Fibroblast of skin of right quadriceps (primary cell): ENCODE results near the gene APRT.
"Not testable (repeated sequence)": the region's sequence is repeated elsewhere in the genome, so short reads cannot be mapped to it uniquely, and the experiment has no call there.

Source experiments
- DNase-seq: peaks from one replicate; pipeline ENCODE4 v3.0.0-alpha.2; 2013

APRT gene

DNA sequence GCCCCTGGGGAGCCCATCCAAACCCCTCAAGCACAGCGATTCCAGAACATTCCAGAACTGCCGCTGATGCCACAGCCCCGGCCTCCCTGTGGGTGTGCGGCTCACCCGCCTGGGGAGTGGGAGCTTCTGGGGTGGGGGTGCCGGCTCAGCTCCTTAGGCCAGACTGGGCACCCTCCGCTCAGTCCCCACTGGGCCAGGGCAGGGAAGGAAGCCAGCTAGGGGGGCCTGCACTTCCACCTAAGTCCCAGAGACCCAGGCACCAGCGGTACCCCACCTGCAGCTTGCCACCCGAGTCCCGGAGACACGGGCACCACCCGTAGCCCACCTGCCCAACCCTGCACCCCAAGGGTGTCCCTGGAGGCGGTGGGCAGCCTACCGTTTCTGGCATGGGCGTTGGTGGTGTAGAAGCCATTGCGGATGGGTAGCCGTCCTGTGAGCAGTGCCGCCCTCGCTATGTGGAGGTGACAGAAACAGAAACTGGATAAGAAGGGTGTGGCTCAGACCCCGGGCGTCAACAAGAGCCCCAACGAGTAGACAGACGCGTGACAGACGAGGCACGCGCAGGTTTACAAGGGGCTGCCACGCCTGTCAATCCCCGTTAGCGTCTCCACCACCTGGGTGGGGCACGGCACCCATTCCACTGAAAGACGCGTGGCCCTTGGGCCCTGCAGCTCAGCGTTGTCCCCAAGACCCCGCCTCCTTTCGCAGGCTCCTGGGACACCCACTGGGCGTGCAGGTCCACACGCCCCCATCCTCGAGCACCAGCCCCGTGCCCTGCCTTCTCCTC is 30.0 kb upstream of the APRT start:
- DNase-seq, result no peak

DNA sequence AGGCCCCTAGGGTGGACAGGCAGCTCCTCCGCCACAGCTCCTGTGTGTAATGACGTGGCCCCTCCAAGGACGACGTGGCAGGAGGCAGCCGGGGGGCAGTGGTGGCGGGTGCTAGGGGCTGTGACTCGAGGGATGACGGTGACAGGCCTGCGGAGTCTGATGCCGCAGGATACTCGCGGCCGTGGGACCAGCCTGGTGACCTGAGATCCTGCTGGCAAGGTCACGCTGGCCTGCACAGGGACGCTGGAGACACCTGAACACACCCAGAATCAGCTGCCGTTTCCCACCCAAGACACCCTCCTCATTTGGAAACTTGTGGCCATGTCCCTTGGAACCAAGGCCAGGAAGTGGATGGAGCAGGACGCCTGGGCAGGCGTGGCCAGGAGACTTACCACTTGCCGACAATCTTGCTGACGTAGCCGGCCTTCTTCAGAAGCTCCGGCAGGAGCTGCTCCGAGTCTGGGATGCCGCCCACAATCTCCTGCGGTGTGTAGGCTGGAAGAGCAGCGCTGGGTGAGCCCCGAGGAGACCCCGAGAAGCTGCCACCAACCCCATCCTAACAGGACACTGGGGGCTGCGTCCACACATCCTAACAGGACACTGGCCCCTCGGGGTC is 29.0 kb upstream of the APRT start:
- no peak for DNase-seq

DNA sequence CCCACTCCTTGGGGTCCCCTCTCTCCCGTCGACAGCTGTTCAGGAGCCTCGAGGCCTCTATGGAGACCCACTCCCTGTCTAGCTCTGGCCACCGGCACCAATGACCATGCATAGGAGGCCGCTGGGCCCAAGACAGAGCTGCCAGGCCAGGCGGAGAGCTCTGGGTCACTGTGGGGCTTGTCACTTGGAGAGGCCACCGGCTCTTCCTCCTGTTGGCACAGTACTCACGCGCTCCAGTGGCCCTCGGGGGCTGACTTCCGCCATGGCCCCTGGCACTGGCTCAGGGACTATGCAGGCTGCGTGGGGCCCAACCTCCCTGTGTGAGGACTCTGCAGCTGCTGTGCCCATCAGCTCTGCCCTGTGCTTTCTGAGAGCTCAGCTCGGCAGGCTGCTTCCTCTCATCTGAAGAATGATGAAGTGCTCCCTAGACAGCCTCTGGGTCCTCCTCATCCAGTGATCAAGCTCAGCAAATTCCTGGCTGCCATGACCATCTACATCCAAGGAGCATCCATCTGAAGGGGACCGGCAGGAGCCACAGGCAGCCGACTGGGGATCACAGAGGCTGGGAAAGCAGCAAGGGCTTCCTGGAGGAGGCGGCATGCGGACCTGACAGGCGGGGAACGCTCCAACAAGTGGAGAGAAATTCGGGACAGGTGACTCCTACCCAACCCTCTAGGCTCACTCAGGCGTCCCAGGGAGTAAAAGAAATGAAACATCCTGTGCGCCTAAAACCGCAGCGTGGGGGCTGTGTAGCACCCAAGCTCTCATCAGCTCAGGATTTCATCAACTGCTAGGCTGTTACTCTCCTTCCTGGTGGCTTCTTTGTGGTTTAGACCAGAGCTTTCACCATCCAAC is 28.2 kb upstream of the APRT start:
- no peak for DNase-seq

DNA sequence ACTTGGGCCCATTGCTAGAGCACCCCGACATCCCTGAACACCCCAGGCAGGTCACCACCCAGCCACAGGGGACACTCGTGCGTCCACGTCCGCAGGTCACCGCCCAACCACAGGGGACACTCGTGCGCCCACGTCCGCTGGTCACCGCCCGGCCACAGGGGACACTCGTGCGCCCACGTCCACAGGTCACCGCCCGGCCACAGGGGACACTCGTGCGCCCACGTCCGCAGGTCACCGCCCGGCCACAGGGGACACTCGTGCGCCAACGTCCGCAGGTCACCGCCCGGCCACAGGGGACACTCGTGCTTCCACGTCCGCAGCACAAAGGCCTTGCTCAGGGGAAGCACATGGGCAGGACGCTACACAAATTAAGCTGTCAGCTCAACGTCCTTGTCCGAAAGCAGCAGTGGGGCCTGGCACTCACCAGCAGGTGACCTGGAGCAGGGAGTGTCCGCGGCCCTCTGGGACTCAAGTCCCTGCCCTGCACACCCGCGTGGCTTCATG is 27.4 kb upstream of the APRT start:
- no peak for DNase-seq

DNA sequence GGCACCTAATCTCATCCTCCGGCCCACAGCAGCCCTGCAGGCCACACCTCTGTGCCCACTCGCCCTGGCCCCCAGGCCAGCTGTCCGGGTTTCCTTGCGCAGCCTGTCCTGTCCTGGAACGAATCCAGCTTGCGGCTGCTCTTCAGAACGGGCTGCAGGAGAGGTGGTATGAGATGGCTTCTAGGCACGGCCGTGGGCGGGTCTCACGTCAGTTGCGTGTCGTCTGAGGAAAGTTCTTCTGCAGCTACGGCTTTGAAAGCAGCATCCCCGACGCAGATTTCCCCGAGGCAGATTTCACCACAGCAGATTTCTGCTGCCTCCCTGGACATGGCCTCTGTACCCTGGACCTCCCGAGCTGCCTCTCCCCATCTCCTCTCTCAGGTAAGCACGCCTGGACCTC is 26.8 kb upstream of the APRT start:
- DNase-seq, result no peak

DNA sequence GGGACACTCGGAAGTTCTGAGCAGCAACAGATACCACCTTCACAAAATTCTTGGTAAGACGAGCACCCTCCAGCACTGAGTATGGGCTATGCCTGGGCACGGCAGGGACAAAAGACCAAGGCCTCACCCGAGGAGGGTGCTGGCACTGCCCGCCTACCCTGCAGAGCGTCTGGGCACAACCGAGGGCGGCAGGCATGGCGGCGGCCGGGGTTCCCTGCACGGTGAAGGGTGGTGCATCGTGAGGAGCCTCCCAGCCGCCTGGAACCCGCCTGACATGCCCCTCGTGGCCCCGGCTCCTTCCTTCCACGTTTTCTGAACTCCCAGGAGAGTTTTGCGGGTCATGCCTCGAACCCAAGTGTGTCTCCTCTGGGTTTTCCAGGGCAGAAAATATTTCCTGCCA is 26.1 kb upstream of the APRT start:
- no peak for DNase-seq

DNA sequence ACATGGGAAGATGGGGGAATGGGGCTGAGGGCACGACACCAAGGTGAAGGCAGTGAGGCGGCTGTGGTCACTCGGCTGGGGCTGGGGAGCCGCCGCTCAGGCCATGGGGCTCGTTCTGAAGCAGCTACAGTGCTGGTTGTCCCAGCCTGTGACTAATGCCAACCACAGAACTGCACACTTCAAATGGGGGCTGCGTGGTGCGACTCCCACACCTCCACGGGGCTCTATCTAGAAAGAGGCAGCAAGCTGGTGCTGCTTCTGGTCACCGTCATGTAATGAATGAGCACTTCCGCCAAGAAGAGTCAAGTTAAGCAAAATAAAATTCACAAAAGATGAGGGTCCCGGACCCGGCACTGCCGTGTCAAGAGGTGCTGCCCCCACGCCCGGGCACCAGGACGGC is 25.1 kb upstream of the APRT start:
- no peak for DNase-seq

DNA sequence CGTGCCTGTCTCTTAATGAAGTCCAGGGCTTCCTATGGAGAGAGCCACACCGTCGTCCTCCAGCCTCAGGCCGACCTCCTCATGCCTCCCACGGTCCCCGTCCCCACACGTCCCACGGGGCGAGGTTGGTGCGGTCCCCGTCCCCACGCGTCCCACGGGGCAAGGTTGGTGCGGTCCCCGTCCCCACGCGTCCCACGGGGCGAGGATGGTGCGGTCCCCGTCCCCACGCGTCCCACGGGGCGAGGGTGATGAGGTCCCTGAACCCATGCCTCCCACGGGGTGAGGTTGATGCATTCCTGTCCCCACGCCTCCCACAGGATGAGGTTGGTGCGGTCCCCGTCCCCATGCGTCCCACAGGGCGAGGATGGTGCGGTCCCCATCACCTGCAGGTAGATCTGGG is 24.1 kb upstream of the APRT start:
- no peak for DNase-seq

DNA sequence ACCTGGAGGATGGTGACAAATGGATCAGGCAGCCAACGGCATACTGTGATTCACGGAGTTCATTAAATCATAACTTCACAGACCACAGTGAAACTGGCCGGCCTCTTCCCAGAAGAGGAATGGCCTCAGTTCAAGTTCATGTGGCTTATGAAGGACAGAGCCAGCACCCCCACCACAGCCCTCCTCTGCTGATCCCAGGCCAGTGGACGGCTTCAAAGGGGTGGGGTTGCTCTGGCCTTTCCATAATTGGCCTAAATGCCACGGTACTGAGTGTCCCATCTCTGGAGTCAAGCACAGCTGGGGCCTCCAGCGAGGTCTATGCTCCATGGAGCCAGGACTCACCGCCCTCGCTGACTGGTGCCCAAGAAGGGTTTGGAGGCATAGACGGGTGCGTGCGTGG is 23.7 kb upstream of the APRT start:
- no peak for DNase-seq

DNA sequence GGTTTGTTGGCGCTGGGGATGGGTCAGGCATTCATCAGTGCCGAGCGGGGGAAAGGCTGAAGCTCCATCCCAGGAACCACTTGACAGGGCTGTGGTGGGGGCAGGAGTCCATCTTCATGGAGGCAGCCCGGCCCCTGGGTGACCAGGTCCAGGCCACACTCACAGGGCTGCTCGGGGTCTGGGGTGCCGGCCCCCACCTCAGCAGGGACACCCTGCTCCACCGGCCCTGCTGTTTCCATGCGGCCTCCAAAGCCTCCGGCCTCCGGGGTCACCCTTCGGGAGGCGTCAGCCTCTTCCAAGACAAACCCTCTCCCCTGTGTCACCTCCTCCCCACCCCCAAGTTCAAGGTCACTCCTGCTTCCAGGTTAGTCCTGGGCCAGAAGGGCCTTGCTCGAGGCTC is 22.9 kb upstream of the APRT start:
- DNase-seq, result no peak

DNA sequence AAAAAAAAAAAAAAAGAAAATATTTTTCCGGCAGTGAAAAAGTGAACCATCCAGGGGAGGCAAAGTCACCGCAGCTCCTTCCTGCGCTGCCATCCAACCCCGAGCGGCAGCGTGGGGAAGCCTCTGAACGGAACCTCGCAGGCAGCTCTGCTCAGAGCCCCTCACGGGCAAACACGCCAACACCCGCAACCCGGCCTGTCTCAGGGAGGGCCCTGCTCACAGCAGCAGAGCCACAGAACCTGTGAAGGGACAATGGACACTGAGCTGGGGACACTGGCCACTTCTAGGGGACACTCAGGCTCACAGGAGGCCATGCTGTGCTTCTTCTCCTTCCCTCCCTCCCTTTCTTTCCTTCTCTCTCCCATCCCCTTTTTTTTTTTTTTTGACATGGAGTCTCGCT is 21.4 kb upstream of the APRT start:
- DNase-seq, result no peak

DNA sequence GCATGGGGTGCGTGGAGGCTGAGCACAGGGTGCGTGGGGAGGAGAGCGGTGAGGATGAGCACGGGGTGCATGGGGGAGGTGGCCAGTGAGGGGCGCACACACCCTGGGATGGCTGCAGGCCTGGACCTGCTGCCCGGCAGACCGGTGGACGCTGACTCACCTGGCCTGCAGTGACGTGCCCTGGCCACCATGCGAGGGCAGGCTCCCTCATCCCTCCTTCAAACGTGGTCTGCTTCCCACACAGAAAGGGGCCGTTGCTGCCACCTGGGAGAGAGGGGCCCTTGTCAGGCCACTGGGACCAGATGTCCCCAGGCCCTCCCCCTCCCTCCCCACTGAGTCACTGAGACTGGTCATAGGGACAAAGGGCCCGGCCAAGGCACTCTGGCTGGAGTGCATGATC is 20.1 kb upstream of the APRT start:
- no peak for DNase-seq

DNA sequence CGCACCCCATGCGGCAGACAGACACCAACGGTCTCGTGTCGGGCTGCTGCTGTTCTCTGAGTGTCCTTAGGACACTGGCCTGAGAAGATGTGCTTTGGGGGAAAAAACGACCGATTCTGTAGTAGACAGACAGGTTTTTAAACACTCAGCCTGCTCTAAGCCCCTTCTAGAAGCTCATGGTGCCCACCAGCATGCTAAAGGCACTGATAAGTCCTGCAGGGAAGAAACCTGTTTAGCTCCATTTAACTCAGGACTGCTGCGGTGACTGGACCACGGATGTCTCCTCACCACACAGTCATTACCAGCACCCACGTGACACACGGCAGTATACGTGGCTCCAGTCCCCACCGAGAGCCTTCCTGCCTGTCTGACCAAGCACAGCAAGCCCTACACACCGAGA is 19.1 kb upstream of the APRT start:
- DNase-seq, result no peak

DNA sequence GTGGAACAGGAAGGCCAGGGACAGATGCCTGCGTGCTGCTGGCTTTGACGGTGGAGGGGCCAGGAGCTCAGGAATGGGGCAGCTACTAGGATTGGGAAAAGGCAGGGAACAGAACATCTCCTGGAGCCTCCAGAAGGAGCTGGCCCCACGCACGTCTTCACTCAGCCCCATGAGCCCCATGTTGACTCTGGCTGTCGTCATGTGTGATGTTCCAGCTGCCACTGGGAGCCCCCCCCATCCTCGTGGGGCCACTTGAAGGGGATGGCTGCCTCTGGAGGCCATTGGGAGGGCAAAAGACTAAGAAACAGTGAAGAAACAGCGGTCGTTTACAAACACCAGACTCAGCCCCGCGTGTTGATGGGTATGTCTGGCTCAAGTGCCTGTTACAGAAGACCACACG is 18.5 kb upstream of the APRT start:
- DNase-seq, result no peak

DNA sequence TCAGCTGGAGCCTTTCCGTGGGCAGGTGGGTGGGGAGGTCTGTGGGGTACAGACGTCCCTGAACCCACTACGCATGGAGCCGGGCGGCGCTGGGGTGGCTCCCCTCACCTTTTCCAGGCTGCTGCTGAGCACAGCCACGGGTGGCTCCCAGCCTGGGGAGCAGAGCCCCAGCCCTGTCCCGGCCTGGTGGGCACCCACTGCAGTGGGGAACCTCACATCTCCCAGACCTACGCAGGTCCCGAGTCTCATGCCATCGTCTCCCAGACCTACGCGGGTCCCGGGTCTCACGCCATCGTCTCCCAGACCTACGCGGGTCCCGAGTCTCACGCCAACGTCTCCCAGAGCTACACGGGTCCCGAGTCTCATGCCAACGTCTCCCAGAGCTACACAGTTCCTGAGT is 17.0 kb upstream of the APRT start:
- no peak for DNase-seq

DNA sequence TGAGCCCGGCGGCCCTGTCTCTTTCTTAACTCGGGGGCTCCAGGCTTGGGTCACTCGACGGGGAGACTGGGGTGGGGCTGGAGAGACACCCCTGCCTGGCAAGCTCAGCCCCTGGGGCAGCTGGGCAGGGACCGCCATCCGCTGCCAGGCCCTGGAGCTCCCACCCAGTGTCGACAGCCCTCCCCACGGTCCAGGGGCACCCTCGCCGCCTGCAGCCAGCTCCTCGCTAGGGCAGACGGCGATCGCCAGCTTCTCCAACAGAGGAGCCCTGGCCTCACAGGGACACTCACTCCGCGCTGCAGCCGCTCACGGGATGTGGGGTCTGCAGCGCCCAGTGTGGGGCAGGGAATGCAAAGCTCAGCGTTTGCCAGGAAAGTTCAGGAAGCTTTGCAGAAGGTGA is 16.0 kb upstream of the APRT start:
- DNase-seq, result no peak

DNA sequence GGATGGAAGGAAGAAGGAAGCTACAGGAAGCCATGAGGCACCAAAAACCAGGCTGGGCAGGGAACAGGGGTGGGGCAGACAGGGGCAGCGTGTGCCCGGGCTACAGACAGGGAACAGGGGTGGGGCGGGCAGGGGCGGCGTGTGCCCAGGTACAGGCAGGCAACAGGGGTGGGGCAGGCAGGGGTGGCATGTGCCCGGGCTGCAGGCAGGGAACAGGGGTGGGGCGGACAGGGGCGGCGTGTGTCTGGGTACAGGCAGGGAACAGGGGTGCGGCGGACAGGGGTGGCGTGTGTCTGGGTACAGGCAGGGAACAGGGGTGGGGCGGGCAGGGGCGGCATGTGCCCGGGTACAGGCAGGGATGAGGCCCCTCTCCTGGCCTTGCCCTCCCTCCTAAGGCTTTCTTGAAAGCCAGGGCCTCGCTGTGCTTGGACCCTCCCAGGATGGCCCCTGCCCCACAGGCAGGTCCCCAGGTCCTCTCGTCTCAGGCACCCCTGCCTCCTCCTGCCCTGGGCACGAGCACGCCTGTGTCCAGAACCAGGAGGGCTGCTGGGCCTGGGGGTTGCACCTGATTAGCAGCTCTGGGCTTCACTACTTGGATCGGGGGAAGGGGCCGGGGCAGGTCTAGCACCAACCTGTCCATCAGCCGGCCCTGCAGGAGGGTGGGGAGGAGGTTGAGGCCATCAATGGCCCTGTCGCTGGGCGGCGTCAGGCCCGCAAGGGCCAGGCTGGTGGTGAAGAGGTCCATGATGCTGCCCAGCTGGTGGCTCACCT is 14.5 kb upstream of the APRT start:
- no peak for DNase-seq

DNA sequence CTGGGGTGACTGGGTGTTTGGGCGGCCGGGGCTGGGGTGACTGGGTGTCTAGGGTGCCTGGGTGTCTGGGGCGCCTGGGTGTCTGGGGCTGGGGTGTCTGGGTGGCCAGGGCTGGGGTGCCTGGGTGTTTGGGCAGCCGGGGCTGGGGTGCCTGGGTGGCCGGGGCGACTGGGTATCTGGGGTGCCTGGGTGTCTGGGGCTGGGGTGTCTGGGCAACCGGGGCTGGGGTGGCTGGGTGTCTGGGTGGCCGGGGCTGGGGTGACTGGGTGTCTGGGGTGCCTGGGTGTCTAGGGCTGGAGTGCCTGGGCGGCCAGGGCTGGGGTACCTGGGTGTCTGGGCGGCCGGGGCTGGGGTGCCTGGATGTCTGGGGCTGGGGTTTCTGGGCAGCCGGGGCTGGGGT is 13.4 kb upstream of the APRT start:
- DNase-seq, result no peak

DNA sequence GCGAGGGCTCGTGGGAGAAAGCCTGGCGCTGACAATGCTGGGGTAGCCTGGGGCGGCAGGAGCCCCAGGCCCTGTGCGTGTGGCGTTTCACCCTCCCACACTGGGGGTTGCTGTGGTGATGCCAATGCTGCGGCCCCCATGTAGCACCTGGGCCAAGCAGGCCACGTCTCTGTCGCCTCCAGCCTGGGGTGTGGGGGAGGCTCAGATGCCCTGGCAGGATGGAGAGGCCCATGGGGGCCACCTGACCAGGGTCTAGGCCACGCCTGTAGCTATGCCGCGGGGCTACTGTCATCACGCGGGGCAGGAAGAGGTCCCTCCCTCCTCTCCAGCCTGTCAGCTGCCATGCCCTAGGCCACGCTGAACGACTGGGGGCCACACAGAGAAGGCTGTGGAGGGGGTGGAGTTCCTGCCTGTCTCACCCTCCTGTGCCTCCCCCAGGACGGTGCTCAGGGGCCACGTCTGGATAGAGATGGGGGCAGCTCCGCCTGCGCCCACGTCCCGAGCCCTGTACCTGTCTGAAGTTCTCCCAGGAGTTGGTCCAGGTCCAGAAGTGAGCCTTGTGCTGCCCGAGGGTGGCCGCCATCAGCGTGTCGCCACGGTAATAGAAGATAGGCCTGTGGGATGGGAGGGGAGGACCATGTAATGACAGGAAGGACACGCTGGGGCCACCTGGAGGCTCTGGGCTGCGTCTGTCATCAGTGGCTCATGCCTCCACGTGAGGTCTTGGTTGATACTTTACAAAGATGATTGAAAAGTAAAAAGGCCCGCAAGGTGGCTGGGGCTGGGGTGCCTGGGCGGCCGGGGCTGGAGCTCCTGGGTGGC is 12.7 kb upstream of the APRT start:
- DNase-seq, result no peak

DNA sequence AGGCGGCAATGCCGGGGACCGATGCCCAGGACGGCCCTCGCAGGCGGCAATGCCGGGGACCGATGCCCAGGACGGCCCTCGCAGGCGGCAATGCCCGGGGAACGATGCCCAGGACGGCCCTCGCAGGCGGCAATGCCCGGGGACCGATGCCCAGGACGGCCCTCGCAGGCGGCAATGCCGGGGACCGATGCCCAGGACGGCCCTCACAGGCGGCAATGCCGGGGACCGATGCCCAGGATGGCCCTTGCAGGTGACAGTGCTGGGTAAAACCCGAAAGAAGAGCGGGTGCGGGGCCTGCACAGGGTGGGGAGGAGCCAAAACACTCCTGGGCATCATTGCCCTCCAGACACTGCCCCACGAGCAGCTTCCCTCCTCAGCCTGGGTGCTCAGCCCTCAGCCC is 11.9 kb upstream of the APRT start:
- DNase-seq, result not testable (repeated sequence)

DNA sequence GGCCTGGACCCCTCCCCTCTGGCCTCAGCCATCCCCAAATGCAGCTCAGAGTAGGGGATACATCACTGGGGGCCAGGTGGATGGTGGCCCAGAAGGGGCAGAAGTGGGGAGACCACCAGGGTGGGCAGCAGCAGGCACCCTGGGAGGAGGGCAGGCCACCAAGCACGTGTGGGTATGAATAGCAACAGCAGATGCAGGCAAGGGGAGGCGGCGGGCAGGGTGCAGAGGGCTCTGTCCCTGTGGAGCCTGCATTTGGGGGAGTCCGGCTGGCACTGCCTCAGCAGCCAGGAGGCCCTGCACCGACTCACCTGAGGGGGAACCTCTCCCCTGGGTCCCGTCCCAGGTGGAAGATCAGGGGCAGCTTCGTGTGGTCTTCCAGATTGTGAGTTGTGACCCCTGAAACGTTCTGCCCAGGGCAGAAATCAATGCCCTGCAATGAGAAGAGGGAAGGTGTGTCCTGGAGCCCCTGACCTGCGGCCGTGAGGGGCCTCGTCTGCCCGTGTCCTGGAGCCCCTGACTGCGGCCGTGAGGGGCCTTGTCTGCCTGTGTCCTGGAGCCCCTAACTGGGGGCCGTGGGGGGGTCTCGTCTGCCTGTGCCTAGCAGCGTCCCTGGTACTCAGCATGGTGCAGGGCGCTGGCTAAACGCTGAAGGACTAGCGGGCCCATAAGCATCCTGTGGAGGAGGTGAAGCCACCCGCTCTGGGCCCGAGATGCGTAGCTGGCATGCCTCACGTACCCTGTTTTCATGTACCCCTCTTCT is 10.7 kb upstream of the APRT start:
- DNase-seq, result no peak
